DMS114 treated with DMSO at 0.1 percent for 48 hours (cell line): ENCODE measurements around the gene CAV2.
"Not testable (repeated sequence)": the region's sequence is repeated elsewhere in the genome, so short reads cannot be mapped to it uniquely, and the experiment has no call there.

Source experiments
- DNase-seq: peaks from one replicate; lab custom pipeline; 2025; ENCODE audit not compliant: unreplicated experiment; lab: John Stamatoyannopoulos, UW

The CAV2 gene

GRCh38 chr7:116499168-116500077 is at the start of gene CAV2:
CAV2 (plus strand) TSS chr7:116499738; CDS start chr7:116499782, 44 bp downstream.
- no peak for DNase-seq

GRCh38 chr7:116449950-116450349 is 49.6 kb upstream of the CAV2 start:
- no peak for DNase-seq

GRCh38 chr7:116451957-116452729 is 47.4 kb upstream of the CAV2 start:
- DNase-seq, result no peak

- DNase-seq, result no peak
Measured at GRCh38 chr7:116454377-116454776, 45.2 kb upstream of the CAV2 start.

GRCh38 chr7:116455009-116455408 is 44.5 kb upstream of the CAV2 start:
- DNase-seq, result no peak

GRCh38 chr7:116455499-116455898 is 44.0 kb upstream of the CAV2 start:
- DNase-seq, result no peak

GRCh38 chr7:116461500-116461899 is 38.0 kb upstream of the CAV2 start:
- DNase-seq, result no peak

GRCh38 chr7:116463956-116464355 is 35.6 kb upstream of the CAV2 start:
- no peak for DNase-seq

GRCh38 chr7:116464375-116464774 is 35.2 kb upstream of the CAV2 start:
- DNase-seq, result no peak

GRCh38 chr7:116465125-116465524 is 34.4 kb upstream of the CAV2 start:
- no peak for DNase-seq

- no peak for DNase-seq
Measured at GRCh38 chr7:116468534-116468933, 31.0 kb upstream of the CAV2 start.

GRCh38 chr7:116477625-116478024 is 21.9 kb upstream of the CAV2 start:
- no peak for DNase-seq

- no peak for DNase-seq
Measured at GRCh38 chr7:116478834-116479233, 20.7 kb upstream of the CAV2 start.

GRCh38 chr7:116483271-116483942 is 16.1 kb upstream of the CAV2 start:
- DNase-seq, result no peak

GRCh38 chr7:116484389-116484788 is 15.1 kb upstream of the CAV2 start:
- DNase-seq, result not testable (repeated sequence)

- no peak for DNase-seq
Measured at GRCh38 chr7:116487907-116488521, 11.5 kb upstream of the CAV2 start.

GRCh38 chr7:116490351-116490750 is 9.2 kb upstream of the CAV2 start:
- DNase-seq, result no peak

- no peak for DNase-seq
Measured at GRCh38 chr7:116491887-116492653, 7.5 kb upstream of the CAV2 start.

GRCh38 chr7:116492654-116493109 is 6.9 kb upstream of the CAV2 start:
- DNase-seq, result no peak

- DNase-seq, result no peak
Measured at GRCh38 chr7:116493449-116493848, 6.1 kb upstream of the CAV2 start.
